Activated naive CD4-positive, alpha-beta T cell treated with anti-CD3 and anti-CD28 coated beads for 36 hours (primary cell): ENCODE measurements around the gene CDC25A. TPM values are rescaled to one million over a fixed set of nuclear protein-coding genes. Genes with fewer than 3 reads are reported as not detected.

Experiments used
- CTCF ChIA-PET: fragments of 350-600 bp; sonication (Branson Sonifier 250); formaldehyde crosslinking; loops from one replicate; lab custom pipeline; 2021; ENCODE audit warnings: antibody characterized with exemption; lab: Charles Lee
- DNase-seq: peaks from one replicate; pipeline ENCODE4 v3.0.0-alpha.2; 2020
- H3K27ac Mint-ChIP-seq: one replicate; pipeline ENCODE4 v1.8.0; 2021; ENCODE audit warnings: mild to moderate bottlenecking, mixed read lengths
- H3K27me3 Mint-ChIP-seq: one replicate; pipeline ENCODE4 v1.8.0; 2021; ENCODE audit warnings: low read depth, mixed read lengths
- H3K36me3 Mint-ChIP-seq: one replicate; pipeline ENCODE4 v1.8.0; 2021; ENCODE audit warnings: low read depth, mixed read lengths
- H3K4me1 Mint-ChIP-seq: one replicate; pipeline ENCODE4 v1.8.0; 2021; ENCODE audit warnings: low read depth, mixed read lengths
- H3K4me3 Mint-ChIP-seq: one replicate; pipeline ENCODE4 v1.8.0; 2021; ENCODE audit warnings: mild to moderate bottlenecking, moderate library complexity, mixed read lengths
- H3K9me3 Mint-ChIP-seq: one replicate; pipeline ENCODE4 v1.8.0; 2021; ENCODE audit warnings: mixed read lengths
- intact Hi-C: fragments of 100-400 bp; cut with micrococcal nuclease; formaldehyde crosslinking; loops from one replicate; pipeline ENCODE4 v1.15.1; 2023
- total RNA-seq, 2 experiments: library from RNA; stranded (reverse); gene quantifications; one replicate each; pipeline ENCODE4 v1.2.3, GENCODE V29; 2021

Gene CDC25A
- total RNA-seq, 2 experiments from 2014 or later = 40.8 to 41.8 TPM

DNA sequence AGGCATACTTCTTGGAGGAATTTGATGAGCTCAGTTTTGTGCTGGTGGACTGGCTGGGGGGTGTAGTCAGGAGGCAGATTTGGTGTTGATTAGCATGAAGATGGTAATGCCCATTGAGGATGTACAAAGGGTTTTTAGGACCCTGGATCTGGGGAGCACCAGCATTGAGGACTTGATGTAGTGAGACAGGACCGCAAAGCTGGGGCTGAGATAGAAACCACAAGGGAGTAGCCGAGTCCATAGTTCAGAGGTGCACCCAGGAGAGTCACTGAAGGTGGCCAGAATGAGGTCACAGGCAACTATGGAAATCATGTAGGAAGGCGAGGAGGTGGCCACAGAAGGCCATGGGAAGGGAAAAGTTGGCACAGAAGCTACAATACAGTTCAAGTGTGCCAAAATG lies 2.7 kb upstream of the CDC25A start:
- Mint-ChIP-seq H3K36me3 (peaks cover 18% of the 10 kb centered on the region), H3K9me3 (no peaks in the 10 kb centered on the region), H3K4me3 (no peak overlapping the region), H3K4me1 (peaks cover 12% of the 10 kb centered on the region), H3K27ac (no peak overlapping the region), H3K27me3 (peaks cover 14% of the 10 kb centered on the region)
- intact Hi-C loops = no loop called here
- CTCF ChIA-PET = interaction anchor here (0.7 to 1.8 kb wide), 4 partner anchors 16 to 245 kb away, joined by 3 to 8 read pairs (median 3); no protein-coding TSS in a partner anchor
- no peak for DNase-seq

DNA sequence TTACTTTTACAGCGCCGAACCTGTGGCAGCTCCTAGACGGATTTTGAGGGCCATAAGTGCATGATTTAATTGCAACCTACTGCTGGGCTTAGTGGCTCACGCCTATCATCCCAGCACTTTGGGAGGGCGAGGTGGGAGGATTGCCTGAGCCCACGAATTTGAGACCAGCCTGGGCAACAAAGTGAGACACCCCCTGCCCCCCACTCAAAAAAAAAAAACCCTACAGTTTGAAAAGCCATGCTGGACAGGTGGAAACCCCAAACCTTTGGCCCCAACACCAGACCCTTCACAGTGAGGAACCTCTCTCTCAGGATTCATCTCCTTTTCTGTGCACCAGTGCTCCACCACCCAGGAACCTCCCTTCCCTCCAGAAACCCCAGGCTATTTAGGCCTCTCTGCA lies 1.1 kb upstream of the CDC25A start:
- Mint-ChIP-seq H3K36me3 (peaks cover 34% of the 10 kb centered on the region), H3K9me3 (no peaks in the 10 kb centered on the region), H3K4me1 (peaks cover 17% of the 10 kb centered on the region), H3K27me3 (peaks cover 14% of the 10 kb centered on the region), H3K27ac (peak overlapping the region; percentile 61), H3K4me3 (no peak overlapping the region)
- intact Hi-C loops = loop anchor here (10.0 kb wide), 1 partner anchor 1215 kb away; the partner anchor contains the start of genes CCDC12 and NBEAL2
- CTCF ChIA-PET = interaction anchor here (0.6 to 1.7 kb wide), 4 partner anchors 51 to 269 kb away, joined by 3 to 6 read pairs (median 4); partner anchors contain the start of gene ZNF589
- no peak for DNase-seq

DNA sequence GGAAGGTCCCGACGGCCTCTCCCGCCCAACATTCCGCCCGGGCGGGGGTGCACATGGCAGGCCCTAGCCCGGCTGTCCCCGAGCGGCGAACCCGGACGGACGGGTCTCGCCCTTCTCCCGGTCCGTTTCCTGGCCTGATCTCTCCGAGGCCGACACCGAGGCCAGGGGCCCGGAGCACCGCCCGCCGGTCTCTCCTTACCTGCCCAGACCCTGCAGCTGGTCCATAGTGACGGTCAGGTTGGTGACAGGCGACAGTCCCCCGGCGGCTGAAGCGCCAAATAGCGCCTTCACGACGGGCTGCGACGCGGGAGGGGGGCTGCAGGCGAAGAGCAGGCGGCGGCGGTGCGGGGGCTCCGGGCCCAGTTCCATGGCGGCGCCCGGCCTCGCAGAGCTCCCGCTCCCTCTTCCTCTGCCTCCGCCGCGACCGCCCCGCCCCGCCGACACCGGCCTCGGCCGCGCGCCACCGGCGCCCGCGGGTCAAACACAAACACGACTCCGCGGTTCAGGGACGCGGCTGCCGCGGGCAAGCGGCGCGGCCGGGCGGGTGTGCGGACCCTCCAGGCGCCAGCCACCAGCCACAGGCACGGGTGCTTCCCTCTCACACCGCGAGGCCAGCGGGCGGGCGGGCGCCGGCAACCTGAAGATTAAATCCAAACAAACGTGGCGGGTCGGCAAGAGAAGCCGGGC lies 495 bp downstream of the CDC25A start:
- H3K9me3 Mint-ChIP-seq = no peaks in the 10 kb centered on the region
- H3K36me3 Mint-ChIP-seq = peaks cover 49% of the 10 kb centered on the region
- intact Hi-C loops = loop anchor here (1.0 to 10.0 kb wide), 7 partner anchors 54 to 1213 kb away; partner anchors contain the start of genes CCDC12, CCDC51, NBEAL2 and NME6
- CTCF ChIA-PET = interaction anchor here (1.5 to 1.7 kb wide), 2 partner anchors 53 to 248 kb away, joined by 5 to 6 read pairs; partner anchors contain the start of gene ZNF589
- peak; percentile 48 for DNase-seq
- peak overlapping the region; percentile 88 for H3K4me3 Mint-ChIP-seq
- H3K4me1 Mint-ChIP-seq = peaks cover 17% of the 10 kb centered on the region
- H3K27ac Mint-ChIP-seq = no peak overlapping the region
- peaks cover 11% of the 10 kb centered on the region for H3K27me3 Mint-ChIP-seq

DNA sequence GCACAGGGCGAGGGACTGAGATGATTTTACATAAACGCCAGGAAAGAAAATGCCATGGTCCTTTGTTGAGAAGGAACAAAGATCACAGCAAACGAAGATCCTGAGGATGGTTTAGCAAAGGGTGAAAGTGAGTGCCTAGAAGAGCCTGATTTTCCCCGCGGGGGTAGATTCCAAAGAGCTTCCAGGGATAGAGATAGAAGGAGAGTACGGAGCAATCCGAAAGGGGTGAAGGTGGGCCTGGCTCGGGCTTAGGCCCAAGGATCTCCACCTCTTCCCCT lies 977 bp downstream of the CDC25A start:
- Mint-ChIP-seq H3K27me3 (peaks cover 11% of the 10 kb centered on the region), H3K4me1 (peaks cover 17% of the 10 kb centered on the region), H3K36me3 (peaks cover 54% of the 10 kb centered on the region), H3K27ac (no peak overlapping the region), H3K4me3 (peak overlapping the region; percentile 81), H3K9me3 (no peaks in the 10 kb centered on the region)
- DNase-seq = no peak
- intact Hi-C loops = loop anchor here (10.0 kb wide), 1 partner anchor 1212 kb away; the partner anchor contains the start of genes CCDC12 and NBEAL2
- CTCF ChIA-PET = no interaction called here

DNA sequence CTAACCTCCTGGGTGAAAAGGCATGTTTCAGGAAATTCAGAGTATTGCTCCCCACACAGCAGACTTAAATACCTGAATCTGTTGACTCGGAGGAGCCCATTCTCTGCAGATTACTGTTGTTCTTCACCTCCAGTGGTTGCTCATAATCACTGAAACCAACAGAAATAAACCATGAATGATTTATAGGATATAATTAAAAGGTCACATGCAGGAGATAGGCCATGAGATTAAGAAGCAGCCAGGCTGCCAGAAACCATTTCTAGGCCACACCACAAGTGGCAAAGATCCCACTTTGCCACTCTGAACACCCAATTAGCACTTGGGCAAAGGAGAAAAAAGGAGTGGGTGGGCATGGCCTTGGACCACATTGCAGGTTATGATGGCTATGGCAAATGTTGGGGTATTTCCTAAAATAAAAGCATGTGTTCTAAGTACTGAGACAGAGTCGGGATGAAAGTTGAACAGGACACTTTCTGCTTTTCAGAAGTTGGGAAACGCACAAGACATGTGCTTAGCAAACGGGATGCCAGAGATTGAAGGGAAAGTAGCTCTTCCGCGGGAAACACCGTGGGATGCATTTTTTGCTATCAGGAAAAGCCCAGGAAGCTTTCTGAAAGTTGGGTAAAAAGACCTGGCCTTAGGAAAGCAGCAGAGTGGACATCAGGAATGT lies 1.5 kb downstream of the CDC25A start:
- H3K27ac Mint-ChIP-seq = no peak overlapping the region
- intact Hi-C loops = loop anchor here (10.0 kb wide), 1 partner anchor 1212 kb away; the partner anchor contains the start of genes CCDC12 and NBEAL2
- CTCF ChIA-PET = no interaction called here

DNA sequence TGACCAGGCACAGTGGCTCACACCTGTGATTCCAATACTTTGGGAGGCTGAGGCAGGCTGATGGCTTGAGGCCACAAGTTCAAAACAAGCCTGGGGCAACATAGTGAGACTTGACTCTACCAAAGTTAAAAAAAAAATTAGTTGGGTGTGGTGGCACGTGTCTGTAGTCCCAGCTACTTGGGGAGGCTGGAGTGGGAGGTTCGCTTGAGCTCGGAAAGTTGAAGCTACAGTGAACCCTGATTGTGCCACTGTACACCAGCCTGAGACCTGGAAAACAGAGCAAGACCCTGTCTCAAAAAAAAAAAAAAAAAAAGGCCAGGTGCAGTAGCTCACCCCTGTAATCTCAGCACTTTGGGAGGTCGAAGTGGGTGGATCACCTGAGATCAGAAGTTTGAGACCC lies 3.1 kb downstream of the CDC25A start:
- intact Hi-C loops = loop anchor here (10.0 kb wide), 1 partner anchor 1210 kb away; the partner anchor contains the start of genes CCDC12 and NBEAL2
- no peak overlapping the region for H3K4me3 Mint-ChIP-seq

More for the DNA sequence above, 1.5 kb downstream of the CDC25A start:
- Mint-ChIP-seq H3K36me3 (peaks cover 58% of the 10 kb centered on the region), H3K4me3 (peak overlapping the region; percentile 81), H3K9me3 (no peaks in the 10 kb centered on the region), H3K27me3 (peaks cover 11% of the 10 kb centered on the region), H3K4me1 (peaks cover 17% of the 10 kb centered on the region)
- DNase-seq = no peak

DNA sequence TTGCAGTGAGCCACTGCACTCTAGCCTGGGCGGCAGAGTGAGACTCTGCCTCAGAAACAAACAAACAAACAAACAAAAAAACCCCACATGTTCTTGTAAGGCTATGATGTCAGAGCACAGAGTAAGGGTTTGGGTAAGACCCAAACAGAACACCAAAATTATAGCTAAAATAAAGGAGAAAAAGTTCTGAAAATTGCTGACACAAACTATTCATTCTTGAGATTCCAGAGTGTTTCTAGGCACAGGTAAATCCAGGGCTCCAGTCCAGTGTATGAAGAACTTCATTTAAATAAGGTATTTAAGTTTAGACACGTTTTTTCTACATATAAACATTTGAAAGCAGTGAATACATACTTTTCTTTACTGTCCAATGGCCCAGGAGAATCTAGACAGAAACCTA lies 3.9 kb downstream of the CDC25A start:
- peaks cover 17% of the 10 kb centered on the region for H3K4me1 Mint-ChIP-seq
- DNase-seq = no peak
- no peak overlapping the region for H3K4me3 Mint-ChIP-seq
- H3K27ac Mint-ChIP-seq = no peak overlapping the region
- CTCF ChIA-PET = interaction anchor here (0.6 kb wide), 1 partner anchor 10 kb away, joined by 3 read pairs; no protein-coding TSS in a partner anchor
- H3K27me3 Mint-ChIP-seq = peaks cover 11% of the 10 kb centered on the region
- intact Hi-C loops = loop anchor here (10.0 kb wide), 1 partner anchor 1209 kb away; the partner anchor contains the start of genes CCDC12 and NBEAL2
- peaks cover 81% of the 10 kb centered on the region for H3K36me3 Mint-ChIP-seq
- H3K9me3 Mint-ChIP-seq = no peaks in the 10 kb centered on the region

More for the DNA sequence above, 3.1 kb downstream of the CDC25A start:
- no peak for DNase-seq
- Mint-ChIP-seq H3K36me3 (peaks cover 74% of the 10 kb centered on the region), H3K27me3 (peaks cover 11% of the 10 kb centered on the region), H3K4me1 (peaks cover 17% of the 10 kb centered on the region), H3K27ac (no peak overlapping the region), H3K9me3 (no peaks in the 10 kb centered on the region)
- CTCF ChIA-PET = no interaction called here

DNA sequence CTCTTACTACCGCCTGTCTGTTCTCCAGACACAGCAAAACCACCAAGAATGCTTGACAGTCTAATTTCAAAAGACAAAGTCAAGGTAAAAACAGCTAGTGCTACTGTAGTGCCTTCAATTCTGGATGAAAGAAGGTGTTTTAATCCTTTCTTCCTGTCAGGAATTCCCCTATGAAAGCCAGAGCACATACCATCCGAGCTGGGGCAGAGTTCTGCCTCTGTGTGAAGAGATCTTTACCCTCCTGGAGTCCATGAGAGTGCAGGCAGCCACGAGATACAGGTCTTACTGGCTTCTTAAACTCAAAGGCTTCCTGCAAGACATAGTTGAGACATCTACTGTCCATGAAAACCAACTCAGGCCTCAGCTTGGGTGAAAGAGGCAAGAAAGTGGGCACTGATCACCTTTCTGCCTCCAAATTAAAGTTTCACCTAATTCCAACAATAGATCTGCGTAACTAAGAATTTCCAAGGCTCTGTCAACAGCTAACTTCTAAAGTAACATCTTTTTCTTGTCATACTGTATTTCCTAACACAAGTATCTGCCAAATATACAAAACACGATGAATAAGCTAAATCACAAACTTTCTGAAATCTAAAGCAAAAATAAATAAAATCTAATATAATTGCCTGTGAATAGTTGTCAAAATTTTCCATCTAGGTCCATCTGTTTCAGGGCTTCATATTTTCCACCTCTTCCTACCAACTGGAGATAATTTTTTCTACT lies 7.5 kb downstream of the CDC25A start:
- Mint-ChIP-seq H3K27me3 (no peaks in the 10 kb centered on the region), H3K4me3 (no peak overlapping the region), H3K4me1 (peaks cover 2% of the 10 kb centered on the region), H3K9me3 (no peaks in the 10 kb centered on the region), H3K36me3 (peaks cover 89% of the 10 kb centered on the region), H3K27ac (no peak overlapping the region)
- intact Hi-C loops = loop anchor here (10.0 kb wide), 1 partner anchor 1206 kb away; the partner anchor contains the start of genes CCDC12 and NBEAL2
- DNase-seq = no peak
- CTCF ChIA-PET = interaction anchor here (0.7 kb wide), 1 partner anchor 417 kb away, joined by 3 read pairs; no protein-coding TSS in a partner anchor

DNA sequence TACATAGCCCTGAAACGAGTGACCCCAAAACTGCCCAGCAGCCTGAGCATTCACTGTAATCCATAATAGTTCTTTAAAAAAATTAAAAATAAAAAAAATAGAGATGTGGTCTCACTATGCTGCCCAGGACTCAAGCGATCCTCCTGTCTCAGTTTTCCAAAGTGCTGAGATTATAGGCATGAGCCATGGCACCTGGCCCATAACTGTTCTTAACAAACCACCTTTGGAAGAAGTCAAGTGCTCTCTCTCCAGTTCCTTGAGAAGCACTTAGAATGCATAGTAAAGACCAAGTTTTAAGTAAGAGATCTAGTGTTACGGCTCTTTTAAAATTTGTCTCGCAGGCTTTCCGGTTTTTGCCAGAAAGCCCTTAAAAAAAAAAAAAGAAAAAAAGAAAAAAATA lies 8.2 kb downstream of the CDC25A start:
- H3K4me1 Mint-ChIP-seq = no peaks in the 10 kb centered on the region
- CTCF ChIA-PET = no interaction called here
- no peak for DNase-seq
- no peaks in the 10 kb centered on the region for H3K27me3 Mint-ChIP-seq
- no peak overlapping the region for H3K27ac Mint-ChIP-seq
- intact Hi-C loops = loop anchor here (10.0 kb wide), 1 partner anchor 1205 kb away; the partner anchor contains the start of genes CCDC12 and NBEAL2
- H3K36me3 Mint-ChIP-seq = peaks cover 88% of the 10 kb centered on the region
- no peaks in the 10 kb centered on the region for H3K9me3 Mint-ChIP-seq
- H3K4me3 Mint-ChIP-seq = no peak overlapping the region

DNA sequence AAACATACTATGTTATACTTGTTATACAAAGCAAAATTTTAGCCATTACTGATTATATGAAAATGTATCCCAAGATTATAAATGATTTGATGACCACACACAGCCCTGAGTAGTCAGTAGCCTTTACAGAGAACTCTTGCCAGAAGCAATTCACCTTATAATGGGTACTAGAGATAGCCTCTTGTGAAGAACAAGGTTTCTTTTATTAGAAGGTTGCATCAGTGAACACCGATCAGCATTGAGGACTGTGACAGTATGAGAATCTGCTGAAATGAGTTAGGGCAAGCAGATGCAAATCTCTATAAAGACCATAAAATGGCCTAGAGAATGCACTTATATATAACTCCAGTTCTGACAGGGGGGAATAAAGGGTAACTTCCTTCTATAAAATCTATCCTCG lies 10.1 kb downstream of the CDC25A start:
- Mint-ChIP-seq H3K27me3 (no peaks in the 10 kb centered on the region), H3K27ac (no peak overlapping the region), H3K4me3 (no peak overlapping the region), H3K4me1 (no peaks in the 10 kb centered on the region), H3K36me3 (peaks cover 85% of the 10 kb centered on the region), H3K9me3 (no peaks in the 10 kb centered on the region)
- no peak for DNase-seq
- CTCF ChIA-PET = no interaction called here
- intact Hi-C loops = no loop called here

DNA sequence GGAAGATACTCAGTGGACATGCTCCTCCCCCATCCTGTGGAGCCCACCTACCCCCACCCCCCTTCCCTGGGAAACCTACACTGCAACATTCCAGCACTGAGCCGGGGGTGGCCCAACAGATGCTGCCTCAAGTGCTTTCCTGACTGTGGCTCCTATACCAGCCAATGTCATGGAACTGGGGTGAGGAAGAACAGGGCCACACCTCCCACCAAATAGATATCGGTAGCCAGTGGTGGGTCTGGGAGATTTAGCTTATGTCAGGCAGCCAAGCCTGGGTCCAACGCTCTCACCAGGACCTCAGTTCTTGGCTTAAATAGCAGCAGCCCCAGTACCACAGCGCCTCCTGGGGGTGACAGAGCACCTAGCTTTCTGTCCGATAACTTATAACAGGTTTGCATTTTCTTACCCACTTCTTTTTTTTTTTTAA lies 30.3 kb downstream of the CDC25A start:
- Mint-ChIP-seq H3K4me1 (no peaks in the 10 kb centered on the region), H3K27ac (no peak overlapping the region), H3K36me3 (peaks cover 47% of the 10 kb centered on the region), H3K4me3 (no peak overlapping the region), H3K9me3 (no peaks in the 10 kb centered on the region), H3K27me3 (no peaks in the 10 kb centered on the region)
- CTCF ChIA-PET = interaction anchor here (0.5 to 1.2 kb wide), 4 partner anchors 12 to 82 kb away, joined by 3 to 5 read pairs (median 3); no protein-coding TSS in a partner anchor
- intact Hi-C loops = no loop called here
- DNase-seq = peak; percentile 51
